ENCODE measurements around the gene UQCRHL. TPM values are rescaled to one million over a fixed set of nuclear protein-coding genes. Genes with fewer than 3 reads are reported as not detected.
"Not testable (repeated sequence)": the region's sequence is repeated elsewhere in the genome, so short reads cannot be mapped to it uniquely, and the experiment has no call there.

The UQCRHL gene
- total RNA-seq, 1 experiment from 2014 or later = 5.4 TPM

DNA sequence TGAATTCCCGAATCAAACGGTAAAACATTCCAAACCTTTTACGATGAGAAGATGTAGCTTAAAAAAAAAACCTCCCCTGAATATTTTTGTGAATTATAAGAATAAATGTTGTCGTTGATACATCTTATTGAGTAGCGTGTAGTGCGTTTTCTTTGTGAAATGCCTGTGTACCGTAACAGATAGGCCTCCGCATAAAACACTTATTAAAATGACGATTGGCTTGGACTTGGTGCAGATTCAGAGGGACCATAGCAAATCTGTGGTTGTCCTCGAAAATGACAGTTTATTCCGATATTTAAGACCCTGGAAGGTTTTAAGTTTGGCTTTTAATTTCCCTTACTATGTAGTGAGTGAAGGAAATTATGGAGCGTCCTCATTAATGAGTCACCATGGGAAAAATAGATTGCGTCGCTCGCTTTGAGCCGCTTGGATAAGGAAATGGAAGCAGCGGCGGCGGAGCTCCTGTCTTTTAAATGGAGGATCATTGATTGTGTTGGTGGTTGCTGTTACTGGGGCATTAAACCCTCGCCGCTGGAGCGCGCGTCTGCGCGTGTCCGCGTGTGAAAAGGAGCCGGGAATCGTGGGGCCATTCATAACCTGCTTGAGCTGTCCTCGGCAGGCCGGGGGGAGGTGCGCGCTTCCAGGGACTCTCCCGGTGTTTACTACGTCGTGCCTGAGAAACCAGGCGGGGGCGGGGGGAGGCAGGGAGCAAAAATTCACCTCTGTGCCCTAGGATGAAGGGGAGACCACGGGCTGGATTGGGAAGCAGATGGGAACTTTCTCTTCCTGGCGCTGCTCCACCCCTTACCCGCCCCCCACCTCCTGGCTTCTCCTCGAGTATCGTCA lies 41.7 kb upstream of the UQCRHL start:
- no peaks in the 10 kb centered on the region for H3K27me3 ChIP-seq (ENCODE audit: low read length)
- H3K4me2 ChIP-seq (ENCODE audit: low read depth, low read length, poor library complexity, severe bottlenecking) = peak overlapping the region; percentile 86
- peak overlapping the region; percentile 81 for H3K9ac ChIP-seq (ENCODE audit: low read length)
- no peaks in the 10 kb centered on the region for H3K9me2 ChIP-seq (replicated peaks; ENCODE audit: insufficient read depth, low read length)
- no peak overlapping the region for H3K27ac ChIP-seq (ENCODE audit: low read length)
- peaks cover 72% of the 10 kb centered on the region for H3K4me1 ChIP-seq (ENCODE audit: low read length)
- peaks cover 32% of the 10 kb centered on the region for H4K20me1 ChIP-seq (ENCODE audit: insufficient read depth, low read depth, low read length)
- H3K36me3 ChIP-seq (ENCODE audit: insufficient read depth, low read length) = no peaks in the 10 kb centered on the region
- no peaks in the 10 kb centered on the region for H3K9me3 ChIP-seq (ENCODE audit: low read length)
- peak; percentile 65 for DNase-seq
- H2AFZ ChIP-seq (ENCODE audit: low read length) = no peak overlapping the region
- peak overlapping the region; percentile 72 for H3K4me3 ChIP-seq (ENCODE audit: low read length)
- H3K79me2 ChIP-seq (ENCODE audit: low read length) = peaks cover 49% of the 10 kb centered on the region

DNA sequence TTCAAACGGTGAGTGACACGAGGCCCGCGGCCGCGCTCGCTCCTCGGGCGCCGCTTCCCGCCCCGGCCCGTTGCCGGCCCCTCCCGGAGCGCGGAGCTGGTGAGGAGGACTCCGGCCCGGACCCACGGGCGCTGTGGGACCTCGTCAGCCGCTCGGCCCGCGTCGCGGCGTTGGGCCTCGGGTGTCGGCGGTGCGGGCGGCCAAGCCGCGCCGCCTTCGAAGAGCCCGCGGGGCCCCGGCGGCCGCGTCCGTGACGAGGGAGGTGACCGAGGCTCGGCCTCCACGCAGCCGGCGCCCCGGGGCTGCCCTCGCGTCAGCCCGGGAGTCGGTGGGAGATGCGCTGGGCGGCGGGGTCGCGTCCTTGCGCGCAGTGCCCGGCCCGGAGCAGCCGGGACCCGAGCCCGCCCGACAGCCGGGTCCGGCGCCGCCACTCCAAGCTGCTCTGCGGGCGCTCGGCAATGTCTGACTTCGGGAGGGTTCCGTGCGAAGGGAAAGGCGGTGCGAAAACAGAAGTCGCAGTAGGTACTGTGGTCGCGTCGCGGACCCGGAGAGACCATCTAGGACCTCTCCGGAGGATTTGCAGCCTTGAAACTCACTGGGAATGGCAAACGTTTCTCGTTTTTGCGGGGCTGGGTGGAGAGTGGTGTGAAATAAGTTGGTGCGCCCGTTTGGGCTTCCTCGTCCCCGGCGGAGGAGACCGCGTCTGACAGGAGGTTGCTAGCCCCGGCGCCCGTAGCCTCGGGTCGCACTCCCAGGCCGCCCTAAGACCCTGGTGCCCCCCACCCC lies 40.9 kb upstream of the UQCRHL start:
- no peaks in the 10 kb centered on the region for H3K27me3 ChIP-seq (ENCODE audit: low read length)
- peak; percentile 80 for DNase-seq
- H2AFZ ChIP-seq (ENCODE audit: low read length) = no peak overlapping the region
- no peaks in the 10 kb centered on the region for H3K9me2 ChIP-seq (replicated peaks; ENCODE audit: insufficient read depth, low read length)
- peaks cover 32% of the 10 kb centered on the region for H4K20me1 ChIP-seq (ENCODE audit: insufficient read depth, low read depth, low read length)
- peaks cover 80% of the 10 kb centered on the region for H3K4me1 ChIP-seq (ENCODE audit: low read length)
- 0 out of 2 replicates have a peak overlapping the region, but pooled peaks have one; percentile 16 for H3K27ac ChIP-seq (ENCODE audit: low read length)
- peak overlapping the region; percentile 72 for H3K4me3 ChIP-seq (ENCODE audit: low read length)
- peak overlapping the region; percentile 81 for H3K9ac ChIP-seq (ENCODE audit: low read length)
- H3K36me3 ChIP-seq (ENCODE audit: insufficient read depth, low read length) = no peaks in the 10 kb centered on the region
- peaks cover 43% of the 10 kb centered on the region for H3K79me2 ChIP-seq (ENCODE audit: low read length)
- H3K4me2 ChIP-seq (ENCODE audit: low read depth, low read length, poor library complexity, severe bottlenecking) = peak overlapping the region; percentile 86
- no peaks in the 10 kb centered on the region for H3K9me3 ChIP-seq (ENCODE audit: low read length)

DNA sequence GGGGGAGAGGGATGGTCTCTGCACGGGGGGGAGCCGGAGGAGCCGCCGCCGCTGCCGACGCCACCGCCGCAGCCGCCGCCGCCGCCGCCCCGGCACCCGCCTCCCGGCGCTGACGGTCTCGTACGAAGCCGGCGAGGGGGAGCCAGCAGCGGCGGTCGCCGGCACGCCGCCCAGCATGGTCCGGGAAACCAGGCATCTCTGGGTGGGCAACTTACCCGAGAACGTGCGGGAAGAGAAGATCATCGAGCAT lies 40.4 kb upstream of the UQCRHL start:
- H3K4me1 ChIP-seq (ENCODE audit: low read length) = peaks cover 80% of the 10 kb centered on the region

DNA sequence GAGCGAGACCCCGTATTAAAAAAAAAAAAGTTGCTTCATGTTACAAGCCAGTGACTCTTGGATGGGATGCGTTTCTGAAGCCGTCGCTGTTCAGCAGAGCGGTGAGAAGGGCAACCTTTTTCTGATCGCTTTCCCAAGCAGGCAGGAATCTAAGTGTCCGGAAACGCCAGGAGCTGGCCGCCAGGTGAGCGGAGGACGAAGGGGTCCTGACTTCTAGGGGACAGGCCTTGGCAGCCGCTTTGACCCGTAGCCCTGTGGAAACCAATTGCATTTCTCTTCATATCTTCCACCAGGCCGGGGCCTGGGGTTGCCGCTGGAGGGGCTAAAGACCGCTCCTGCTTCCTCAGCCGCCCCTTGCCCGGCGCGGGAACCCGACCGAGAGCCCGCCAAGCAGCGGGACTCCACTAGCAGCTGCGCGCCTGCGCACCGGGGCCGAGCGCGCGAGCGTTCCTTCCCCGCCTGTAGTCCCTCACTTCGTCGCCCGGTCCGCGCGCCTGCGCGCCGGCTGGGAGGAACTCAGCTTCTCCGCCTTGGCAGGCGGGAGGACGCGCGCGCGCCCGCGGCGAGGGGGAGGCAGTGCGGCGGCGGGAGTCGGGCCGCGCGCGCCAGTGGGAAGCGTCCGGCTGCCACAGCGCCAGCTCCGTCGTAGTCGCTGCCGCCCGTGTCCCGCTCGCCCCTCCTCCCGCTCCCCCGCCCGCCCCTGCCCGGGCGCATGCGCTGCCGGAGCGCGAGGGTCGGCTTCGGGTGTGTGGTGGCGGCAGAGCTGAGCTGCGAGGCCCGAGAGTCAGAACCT lies 39.8 kb upstream of the UQCRHL start, which contains the start of gene SPEN:
SPEN (plus strand) TSS at position 608 of the 793 bp plus-strand sequence. CDS start 361 bp downstream, outside the sequence.
- H3K27me3 ChIP-seq (ENCODE audit: low read length) = no peaks in the 10 kb centered on the region
- peak within 1 kb of the TSS; percentile 80 for H3K27ac ChIP-seq (ENCODE audit: low read length)
- peak within 1 kb of the TSS; percentile 86 for H3K4me2 ChIP-seq (ENCODE audit: low read depth, low read length, poor library complexity, severe bottlenecking)
- no peaks in the 10 kb centered on the region for H3K36me3 ChIP-seq (ENCODE audit: insufficient read depth, low read length)
- H3K9me2 ChIP-seq (replicated peaks; ENCODE audit: insufficient read depth, low read length) = no peaks in the 10 kb centered on the region
- peak within 1 kb of the TSS; percentile 81 for H3K9ac ChIP-seq (ENCODE audit: low read length)
- H3K4me3 ChIP-seq (ENCODE audit: low read length) = peak within 1 kb of the TSS; percentile 72
- peaks cover 75% of the 10 kb centered on the region for H3K4me1 ChIP-seq (ENCODE audit: low read length)
- peak; percentile 98 for DNase-seq
- peaks cover 26% of the 10 kb centered on the region; the same call in 1 of the 2 replicates for H4K20me1 ChIP-seq (ENCODE audit: insufficient read depth, low read depth, low read length)
- H3K79me2 ChIP-seq (ENCODE audit: low read length) = peaks cover 34% of the 10 kb centered on the region
- H2AFZ ChIP-seq (ENCODE audit: low read length) = peak within 1 kb of the TSS; percentile 90; the same call in 1 of the 2 replicates
- no peaks in the 10 kb centered on the region for H3K9me3 ChIP-seq (ENCODE audit: low read length)

More for the DNA sequence above, 40.4 kb upstream of the UQCRHL start:
- Histone ChIP-seq H3K27ac (ENCODE audit: low read length) (0 out of 2 replicates have a peak overlapping the region, but pooled peaks have one; percentile 16), H3K9me3 (ENCODE audit: low read length) (no peaks in the 10 kb centered on the region), H3K4me2 (ENCODE audit: low read depth, low read length, poor library complexity, severe bottlenecking) (peak overlapping the region; percentile 86), H3K9ac (ENCODE audit: low read length) (peak overlapping the region; percentile 81), H3K9me2 (replicated peaks; ENCODE audit: insufficient read depth, low read length) (no peaks in the 10 kb centered on the region), H4K20me1 (ENCODE audit: insufficient read depth, low read depth, low read length) (peaks cover 31% of the 10 kb centered on the region), H3K27me3 (ENCODE audit: low read length) (no peaks in the 10 kb centered on the region), H3K36me3 (ENCODE audit: insufficient read depth, low read length) (no peaks in the 10 kb centered on the region), H3K4me3 (ENCODE audit: low read length) (peak overlapping the region; percentile 72), H2AFZ (ENCODE audit: low read length) (no peak overlapping the region), H3K79me2 (ENCODE audit: low read length) (peaks cover 40% of the 10 kb centered on the region)
- DNase-seq = no peak

DNA sequence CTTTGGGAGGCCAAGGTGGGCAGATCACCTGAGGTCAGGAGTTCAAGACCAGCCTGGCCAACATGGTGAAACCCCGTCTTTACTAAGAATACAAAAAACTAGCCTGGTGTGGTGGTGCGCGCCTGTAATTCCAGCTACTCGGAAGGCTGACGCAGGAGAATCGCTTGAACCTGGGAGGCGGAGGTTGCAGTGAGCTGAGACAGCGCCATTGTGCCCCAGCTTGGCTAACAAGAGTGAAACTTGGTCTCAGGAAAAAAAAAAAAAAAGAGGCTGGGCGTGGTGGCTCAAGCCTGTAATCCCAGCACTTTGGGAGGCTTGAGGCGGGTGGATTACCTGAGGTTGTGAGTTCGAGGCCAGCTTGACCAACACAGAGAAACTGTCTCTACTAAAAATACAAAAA lies 38.6 kb upstream of the UQCRHL start:
- not testable (repeated sequence) for H2AFZ ChIP-seq (ENCODE audit: low read length); H3K27ac ChIP-seq (ENCODE audit: low read length); H3K9ac ChIP-seq (ENCODE audit: low read length); H3K9me2 ChIP-seq (replicated peaks; ENCODE audit: insufficient read depth, low read length); H3K36me3 ChIP-seq (ENCODE audit: insufficient read depth, low read length); H3K9me3 ChIP-seq (ENCODE audit: low read length); H3K27me3 ChIP-seq (ENCODE audit: low read length); H3K4me3 ChIP-seq (ENCODE audit: low read length)
- H3K4me2 ChIP-seq (ENCODE audit: low read depth, low read length, poor library complexity, severe bottlenecking) = peak overlapping the region; percentile 86
- H3K79me2 ChIP-seq (ENCODE audit: low read length) = peaks cover 23% of the 10 kb centered on the region
- DNase-seq = peak; percentile 36
- peaks cover 68% of the 10 kb centered on the region for H3K4me1 ChIP-seq (ENCODE audit: low read length)
- H4K20me1 ChIP-seq (ENCODE audit: insufficient read depth, low read depth, low read length) = peaks cover 20% of the 10 kb centered on the region; the same call in 1 of the 2 replicates

DNA sequence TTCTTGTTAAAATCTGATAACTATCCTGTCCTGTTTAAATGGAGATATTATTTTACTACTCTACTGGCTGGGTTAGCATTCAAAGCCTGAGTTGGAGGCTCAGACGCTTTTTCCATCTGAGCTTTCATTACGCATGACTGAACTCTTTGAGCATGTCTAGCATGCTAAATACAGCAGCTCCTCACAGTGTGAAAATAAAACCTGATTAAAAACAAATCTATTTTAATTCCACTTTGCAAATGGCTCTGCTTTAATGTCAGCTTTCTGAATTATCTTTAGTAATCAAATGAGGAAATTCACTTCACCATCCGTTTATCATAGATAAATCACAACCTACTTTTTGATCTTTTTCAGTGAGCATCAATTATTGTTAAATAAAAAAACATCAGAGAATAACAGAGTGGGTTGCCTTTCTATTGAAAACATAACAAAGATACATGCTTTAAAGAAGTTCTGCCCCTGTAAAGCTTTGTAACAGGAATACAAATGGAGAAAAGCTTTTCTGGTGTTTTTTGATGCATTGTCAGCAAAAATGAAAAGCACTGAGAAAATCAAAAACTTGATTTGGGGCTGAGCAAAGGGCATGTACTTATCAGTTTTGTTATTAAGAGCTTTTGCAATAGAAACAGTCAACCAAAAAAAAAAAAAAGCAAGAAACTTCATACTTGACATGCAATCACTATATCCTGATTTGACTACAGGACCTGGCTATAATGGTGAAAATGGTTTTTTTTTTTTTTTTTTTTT lies 36.5 kb upstream of the UQCRHL start:
- Histone ChIP-seq H3K4me2 (ENCODE audit: low read depth, low read length, poor library complexity, severe bottlenecking) (peak overlapping the region; percentile 68), H3K4me3 (ENCODE audit: low read length) (peak overlapping the region; percentile 54), H3K9ac (ENCODE audit: low read length) (peak overlapping the region; percentile 49), H3K27ac (ENCODE audit: low read length) (peak overlapping the region; percentile 93), H3K4me1 (ENCODE audit: low read length) (peaks cover 50% of the 10 kb centered on the region), H3K9me2 (replicated peaks; ENCODE audit: insufficient read depth, low read length) (no peaks in the 10 kb centered on the region), H3K79me2 (ENCODE audit: low read length) (peaks cover 6% of the 10 kb centered on the region), H2AFZ (ENCODE audit: low read length) (no peak overlapping the region), H4K20me1 (ENCODE audit: insufficient read depth, low read depth, low read length) (peaks cover 5% of the 10 kb centered on the region; the same call in 1 of the 2 replicates), H3K36me3 (ENCODE audit: insufficient read depth, low read length) (no peaks in the 10 kb centered on the region), H3K9me3 (ENCODE audit: low read length) (no peaks in the 10 kb centered on the region), H3K27me3 (ENCODE audit: low read length) (no peaks in the 10 kb centered on the region)
- peak; percentile 93 for DNase-seq

DNA sequence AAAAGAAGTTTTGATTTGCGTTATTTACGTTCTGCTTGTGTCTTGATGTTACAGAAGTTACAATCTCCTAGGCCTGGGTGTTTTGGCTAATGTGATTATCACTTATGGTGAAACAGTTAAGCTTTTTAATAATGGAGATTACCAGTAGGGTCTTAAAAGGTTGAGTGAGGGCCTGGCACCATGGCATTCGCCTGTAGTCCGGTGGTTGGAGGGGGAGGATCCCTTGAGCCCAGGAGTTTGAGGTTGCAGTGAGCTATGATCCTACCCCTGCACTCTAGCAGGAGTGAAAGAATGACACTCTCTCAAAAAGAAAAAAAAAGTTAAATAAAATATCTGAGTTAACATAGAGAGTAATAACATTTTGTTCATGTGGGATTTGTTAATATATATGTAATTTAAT lies 31.3 kb upstream of the UQCRHL start:
- Histone ChIP-seq H3K9ac (ENCODE audit: low read length) (no peak overlapping the region), H2AFZ (ENCODE audit: low read length) (no peak overlapping the region), H3K79me2 (ENCODE audit: low read length) (no peaks in the 10 kb centered on the region), H4K20me1 (ENCODE audit: insufficient read depth, low read depth, low read length) (no peaks in the 10 kb centered on the region), H3K9me3 (ENCODE audit: low read length) (no peaks in the 10 kb centered on the region), H3K27ac (ENCODE audit: low read length) (no peak overlapping the region), H3K36me3 (ENCODE audit: insufficient read depth, low read length) (no peaks in the 10 kb centered on the region), H3K9me2 (replicated peaks; ENCODE audit: insufficient read depth, low read length) (no peaks in the 10 kb centered on the region), H3K27me3 (ENCODE audit: low read length) (no peaks in the 10 kb centered on the region), H3K4me1 (ENCODE audit: low read length) (peaks cover 40% of the 10 kb centered on the region), H3K4me3 (ENCODE audit: low read length) (no peak overlapping the region), H3K4me2 (ENCODE audit: low read depth, low read length, poor library complexity, severe bottlenecking) (no peak overlapping the region)
- DNase-seq = no peak
